PC-9 (cell line): Measurements from ENCODE around the gene SGIP1.

ENCODE experiments used
- CTCF ChIP-seq: fragments of 200-600 bp; sonication (generic); conservative IDR thresholded peaks from 2 replicates; pipeline ENCODE4 v1.6.1; 2017; ENCODE audit warnings: mixed run types, antibody characterized with exemption, mild to moderate bottlenecking, moderate library complexity
- EZH2 ChIP-seq: fragments of 200-600 bp; sonication (generic); IDR thresholded peaks from 2 replicates; pipeline ENCODE4 v1.8.0; 2017; ENCODE audit warnings: antibody characterized with exemption, low read depth

- TF ChIP-seq CTCF (no peak), EZH2 (no peak)
Measured at GRCh38 chr1:66494482-66494881, 39.5 kb upstream of the SGIP1 start.
